Measurements from ENCODE around the gene WFDC9. TPM values are rescaled to one million over a fixed set of nuclear protein-coding genes. Genes with fewer than 3 reads are reported as not detected.

Gene WFDC9
- total RNA-seq, 1 experiment from 2014 or later, result not detected

DNA sequence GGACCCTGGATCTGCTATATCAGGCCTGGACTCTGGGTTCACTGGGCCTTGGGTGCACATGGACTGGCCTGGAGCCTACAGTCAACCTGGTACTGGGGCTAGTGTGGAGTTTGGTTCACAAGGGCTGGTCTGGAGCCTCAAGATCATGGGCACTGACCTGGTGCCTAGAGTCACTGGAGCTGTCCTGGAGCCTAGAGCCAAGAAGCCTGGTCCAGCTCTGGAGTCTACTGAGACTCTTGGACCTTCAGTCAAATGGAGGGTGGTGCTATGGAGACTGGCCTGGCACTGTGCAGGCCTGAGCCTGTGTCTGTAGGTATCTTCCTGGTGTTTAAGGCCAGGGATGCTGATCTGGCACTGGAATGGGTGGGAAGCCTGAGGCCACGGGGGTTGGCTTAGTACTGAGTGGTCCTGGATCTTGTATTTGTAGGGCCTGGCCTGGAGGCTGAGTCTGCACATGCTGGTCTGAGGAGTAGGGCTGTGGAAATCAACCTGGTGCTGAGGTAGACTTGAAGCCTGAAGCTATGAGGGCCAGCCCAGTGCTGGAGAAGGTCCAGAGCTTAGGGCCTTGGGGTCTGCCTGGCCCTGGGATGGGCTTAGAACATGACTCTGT is 16.5 kb upstream of the WFDC9 start:
- Histone ChIP-seq H3K27ac (ENCODE audit: low read depth, low read length) (no peak overlapping the region), H2AFZ (ENCODE audit: low read depth, low read length, poor library complexity, severe bottlenecking) (no peak overlapping the region), H3K36me3 (ENCODE audit: control insufficient read depth in 1 of 2, insufficient read depth in 2 of 2, low read length in 2 of 2) (no peaks in the 10 kb centered on the region), H3K4me3 (replicated peaks in 1 of 2; ENCODE audit: low read depth in 1 of 2, low read length in 2 of 2) (no peak overlapping the region), H4K20me1 (ENCODE audit: insufficient read depth) (no peaks in the 10 kb centered on the region), H3K4me2 (ENCODE audit: low read length) (no peak overlapping the region), H3K9me2 (ENCODE audit: insufficient read depth) (no peaks in the 10 kb centered on the region), H3K9ac (ENCODE audit: low read length) (no peak overlapping the region), H3K4me1 (ENCODE audit: control insufficient read depth in 1 of 2, insufficient read depth in 2 of 2, low read length in 2 of 2) (no peaks in the 10 kb centered on the region), H3K79me2 (ENCODE audit: insufficient read depth, low read length) (no peaks in the 10 kb centered on the region), H3K9me3 (ENCODE audit: control insufficient read depth in 1 of 2, insufficient read depth in 1 of 2, low read depth in 1 of 2, low read length in 2 of 2) (no peaks in the 10 kb centered on the region), H3K27me3 (ENCODE audit: insufficient read depth, low read length) (no peaks in the 10 kb centered on the region)
- TF ChIP-seq SIN3A (IDR thresholded peaks at IDR 0.05; ENCODE audit: low read depth) (no peak), FOSL1 (IDR thresholded peaks at IDR 0.05; ENCODE audit: low read depth) (no peak), RAD21 (IDR thresholded peaks at IDR 0.05; ENCODE audit: low read depth) (no peak), JUND (IDR thresholded peaks at IDR 0.05) (no peak), YY1 (IDR thresholded peaks at IDR 0.05; ENCODE audit: extremely low read depth, insufficient replicate concordance, low read depth, low read length) (no peak), CEBPB (IDR thresholded peaks at IDR 0.05; ENCODE audit: low read depth) (no peak), EGR1 (IDR thresholded peaks at IDR 0.05; ENCODE audit: low read depth) (no peak), ZFX (IDR thresholded peaks at IDR 0.05) (no peak), SP1 (IDR thresholded peaks at IDR 0.05; ENCODE audit: low read depth) (no peak)
- TF ChIP-seq, protein P1, sequence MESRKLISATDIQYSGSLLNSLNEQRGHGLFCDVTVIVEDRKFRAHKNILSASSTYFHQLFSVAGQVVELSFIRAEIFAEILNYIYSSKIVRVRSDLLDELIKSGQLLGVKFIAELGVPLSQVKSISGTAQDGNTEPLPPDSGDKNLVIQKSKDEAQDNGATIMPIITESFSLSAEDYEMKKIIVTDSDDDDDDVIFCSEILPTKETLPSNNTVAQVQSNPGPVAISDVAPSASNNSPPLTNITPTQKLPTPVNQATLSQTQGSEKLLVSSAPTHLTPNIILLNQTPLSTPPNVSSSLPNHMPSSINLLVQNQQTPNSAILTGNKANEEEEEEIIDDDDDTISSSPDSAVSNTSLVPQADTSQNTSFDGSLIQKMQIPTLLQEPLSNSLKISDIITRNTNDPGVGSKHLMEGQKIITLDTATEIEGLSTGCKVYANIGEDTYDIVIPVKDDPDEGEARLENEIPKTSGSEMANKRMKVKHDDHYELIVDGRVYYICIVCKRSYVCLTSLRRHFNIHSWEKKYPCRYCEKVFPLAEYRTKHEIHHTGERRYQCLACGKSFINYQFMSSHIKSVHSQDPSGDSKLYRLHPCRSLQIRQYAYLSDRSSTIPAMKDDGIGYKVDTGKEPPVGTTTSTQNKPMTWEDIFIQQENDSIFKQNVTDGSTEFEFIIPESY (IDR thresholded peaks at IDR 0.05; ENCODE audit: extremely low read depth, insufficient replicate concordance, low read length), result no peak
- TF ChIP-seq, protein P2, sequence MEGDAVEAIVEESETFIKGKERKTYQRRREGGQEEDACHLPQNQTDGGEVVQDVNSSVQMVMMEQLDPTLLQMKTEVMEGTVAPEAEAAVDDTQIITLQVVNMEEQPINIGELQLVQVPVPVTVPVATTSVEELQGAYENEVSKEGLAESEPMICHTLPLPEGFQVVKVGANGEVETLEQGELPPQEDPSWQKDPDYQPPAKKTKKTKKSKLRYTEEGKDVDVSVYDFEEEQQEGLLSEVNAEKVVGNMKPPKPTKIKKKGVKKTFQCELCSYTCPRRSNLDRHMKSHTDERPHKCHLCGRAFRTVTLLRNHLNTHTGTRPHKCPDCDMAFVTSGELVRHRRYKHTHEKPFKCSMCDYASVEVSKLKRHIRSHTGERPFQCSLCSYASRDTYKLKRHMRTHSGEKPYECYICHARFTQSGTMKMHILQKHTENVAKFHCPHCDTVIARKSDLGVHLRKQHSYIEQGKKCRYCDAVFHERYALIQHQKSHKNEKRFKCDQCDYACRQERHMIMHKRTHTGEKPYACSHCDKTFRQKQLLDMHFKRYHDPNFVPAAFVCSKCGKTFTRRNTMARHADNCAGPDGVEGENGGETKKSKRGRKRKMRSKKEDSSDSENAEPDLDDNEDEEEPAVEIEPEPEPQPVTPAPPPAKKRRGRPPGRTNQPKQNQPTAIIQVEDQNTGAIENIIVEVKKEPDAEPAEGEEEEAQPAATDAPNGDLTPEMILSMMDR (IDR thresholded peaks at IDR 0.05 in 2 of 3, conservative IDR thresholded peaks at IDR 0.05 in 1 of 3; ENCODE audit: borderline replicate concordance in 1 of 3, insufficient read depth in 1 of 3, low read depth in 2 of 3, low read length in 2 of 3), result no peak
- TF ChIP-seq, protein P3, sequence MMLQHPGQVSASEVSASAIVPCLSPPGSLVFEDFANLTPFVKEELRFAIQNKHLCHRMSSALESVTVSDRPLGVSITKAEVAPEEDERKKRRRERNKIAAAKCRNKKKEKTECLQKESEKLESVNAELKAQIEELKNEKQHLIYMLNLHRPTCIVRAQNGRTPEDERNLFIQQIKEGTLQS (IDR thresholded peaks at IDR 0.05), result no peak
- ATAC-seq (no peak), DNase-seq (ENCODE audit: low read depth, low spot score) (no peak)
- ChIA-PET POLR2A (no interaction called here), CTCF (interaction anchor here (1.5 kb wide), 1 partner anchor 18 kb away, joined by 7 read pairs; the partner anchor contains the start of gene WFDC10A), RAD21 (ENCODE audit: low non-redundant PET in 1 of 2, low total read pairs in 2 of 2, uncharacterized antibody in 2 of 2, unreplicated experiment in 2 of 2) (no interaction called here)
- intact Hi-C loops (cut with micrococcal nuclease), result no loop called here
- no TSS peak for BruUV-seq (replicated peaks)

Measured in HCT116 (cell line).